Daoy (cell line): ENCODE data around the gene CORO1A. TPM values are rescaled to one million over a fixed set of nuclear protein-coding genes. Genes with fewer than 3 reads are reported as not detected.
A peak's percentile ranks its signal among the peaks of the same experiment; 100 is the strongest.
"Not testable (repeated sequence)": the region's sequence is repeated elsewhere in the genome, so short reads cannot be mapped to it uniquely, and the experiment has no call there.

Experiments
- DNase-seq: peaks from one replicate; pipeline ENCODE4 v3.0.0-alpha.2; 2015; ENCODE audit warnings: low read depth
- total RNA-seq: library from RNA; depleted of rRNA; stranded (reverse); fragments of >200 nt; shearing (Covaris generic); gene quantifications from 2 replicates; pipeline ENCODE4 v1.2.3, GENCODE V29; 2014

The CORO1A gene
- total RNA-seq, 1 experiment from 2014 or later, result 4.3 TPM

GRCh38 chr16:30170145-30170544 is 13.3 kb upstream of the CORO1A start:
- DNase-seq, result not testable (repeated sequence)

- DNase-seq, result no peak
These were observed 10.3 kb upstream of the CORO1A start for GRCh38 chr16:30173054-30173453.

- not testable (repeated sequence) for DNase-seq
These were observed 6.5 kb upstream of the CORO1A start for GRCh38 chr16:30176876-30177275.

GRCh38 chr16:30179195-30179594 is 4.2 kb upstream of the CORO1A start:
- DNase-seq, result no peak

- DNase-seq, result no peak
These were observed 3.5 kb upstream of the CORO1A start for GRCh38 chr16:30179931-30180330.

GRCh38 chr16:30180741-30181140 is 2.7 kb upstream of the CORO1A start:
- DNase-seq, result no peak

- peak; percentile 8 for DNase-seq
These were observed 891 bp downstream of the CORO1A start for GRCh38 chr16:30184096-30184890.

GRCh38 chr16:30184891-30185682 is 1.7 kb downstream of the CORO1A start:
- DNase-seq, result no peak

GRCh38 chr16:30185683-30186421 is 2.5 kb downstream of the CORO1A start:
- DNase-seq, result peak; percentile 8

- DNase-seq, result no peak
These were observed 3.0 kb downstream of the CORO1A start for GRCh38 chr16:30186444-30186781.

GRCh38 chr16:30186782-30187555 is 3.6 kb downstream of the CORO1A start:
- peak; percentile 58 for DNase-seq

- DNase-seq, result no peak
These were observed 4.1 kb downstream of the CORO1A start for GRCh38 chr16:30187556-30187865.

- no peak for DNase-seq
These were observed 4.7 kb downstream of the CORO1A start for GRCh38 chr16:30187971-30188561.

- DNase-seq, result not testable (repeated sequence)
These were observed 7.8 kb downstream of the CORO1A start for GRCh38 chr16:30191158-30191557.

GRCh38 chr16:30193098-30193497 is 9.7 kb downstream of the CORO1A start:
- DNase-seq, result not testable (repeated sequence)

- not testable (repeated sequence) for DNase-seq
These were observed 10.2 kb downstream of the CORO1A start, which contains the start of the genes BOLA2B and SLX1A for GRCh38 chr16:30193615-30194014. Gene BOLA2B (minus strand): TSS chr16:30193666. CDS start chr16:30193595, 71 bp downstream. Gene SLX1A (plus strand): TSS chr16:30193875. CDS start chr16:30194085, 210 bp downstream.

- DNase-seq, result not testable (repeated sequence)
These were observed 10.9 kb downstream of the CORO1A start for GRCh38 chr16:30194172-30194925.

- DNase-seq, result not testable (repeated sequence)
These were observed 13.6 kb downstream of the CORO1A start for GRCh38 chr16:30197001-30197400.

- DNase-seq, result not testable (repeated sequence)
These were observed 15.6 kb downstream of the CORO1A start, which contains the start of gene SULT1A3 for GRCh38 chr16:30199049-30199448. Gene SULT1A3 (plus strand): TSS chr16:30199255. CDS start chr16:30200729, 1,474 bp downstream.
